Measurements from ENCODE around the gene TRMT1.

TRMT1 gene

GRCh38 chr19:13077240-13077639, 39.3 kb downstream of the TRMT1 start:
- no peak for TF ChIP-seq POLR2AphosphoS5 (IDR thresholded peaks at IDR 0.05; ENCODE audit: low read depth)
- TF ChIP-seq GABPA (IDR thresholded peaks at IDR 0.05; ENCODE audit: low read depth), result no peak
- no peak for TF ChIP-seq CTCF (IDR thresholded peaks at IDR 0.05; ENCODE audit: insufficient read depth, low read length)
- no peak for TF ChIP-seq SPI1 (IDR thresholded peaks at IDR 0.05; ENCODE audit: borderline replicate concordance, low read depth)
- no peak for TF ChIP-seq REST (IDR thresholded peaks at IDR 0.05; ENCODE audit: insufficient replicate concordance, low read depth)
- no peaks in the 10 kb centered on the region for H3K27me3 ChIP-seq (ENCODE audit: insufficient read depth, poor library complexity, severe bottlenecking)
- H3K4me3 ChIP-seq (replicated peaks; ENCODE audit: insufficient read depth, low read length), result no peak overlapping the region
- DNase-seq (ENCODE audit: low read depth in 1 of 2, low spot score in 1 of 2), result no peak
- H3K27ac ChIP-seq (replicated peaks), result no peak overlapping the region

DNA sequence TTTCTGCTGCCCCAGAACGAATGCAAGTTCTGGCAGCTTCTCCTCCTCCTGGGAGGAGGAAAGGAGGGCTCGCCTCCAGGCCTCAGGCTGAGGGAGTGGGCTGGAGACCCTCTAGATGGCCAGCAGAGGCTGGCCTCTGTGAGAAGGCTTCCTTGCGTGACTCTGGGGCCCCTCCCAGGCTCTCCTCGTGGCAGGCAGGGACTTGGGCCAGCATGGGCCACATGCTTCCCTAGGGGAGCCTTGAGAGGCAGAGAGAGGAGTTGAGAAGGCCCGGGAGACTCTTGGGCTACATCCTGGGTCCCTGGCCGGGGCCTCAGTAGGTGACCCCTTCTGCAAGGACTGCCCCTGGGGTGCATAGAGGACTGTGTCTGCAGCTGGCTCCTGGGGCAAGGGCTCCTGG, 39.8 kb downstream of the TRMT1 start:
- TF ChIP-seq REST (IDR thresholded peaks at IDR 0.05; ENCODE audit: insufficient replicate concordance, low read depth) (no peak), GABPA (IDR thresholded peaks at IDR 0.05; ENCODE audit: low read depth) (no peak), POLR2AphosphoS5 (IDR thresholded peaks at IDR 0.05; ENCODE audit: low read depth) (no peak), CTCF (IDR thresholded peaks at IDR 0.05; ENCODE audit: insufficient read depth, low read length) (no peak), SPI1 (IDR thresholded peaks at IDR 0.05; ENCODE audit: borderline replicate concordance, low read depth) (no peak)
- no peak for DNase-seq (ENCODE audit: low read depth in 1 of 2, low spot score in 1 of 2)
- no peaks in the 10 kb centered on the region for H3K27me3 ChIP-seq (ENCODE audit: insufficient read depth, poor library complexity, severe bottlenecking)
- no peak overlapping the region for H3K27ac ChIP-seq (replicated peaks)
- H3K4me3 ChIP-seq (replicated peaks; ENCODE audit: insufficient read depth, low read length), result no peak overlapping the region

GRCh38 chr19:13076320-13076719, 40.2 kb downstream of the TRMT1 start:
- DNase-seq (ENCODE audit: low read depth in 1 of 2, low spot score in 1 of 2), result no peak
- Histone ChIP-seq H3K4me3 (replicated peaks; ENCODE audit: insufficient read depth, low read length) (no peak overlapping the region), H3K27ac (replicated peaks) (no peak overlapping the region), H3K27me3 (ENCODE audit: insufficient read depth, poor library complexity, severe bottlenecking) (no peaks in the 10 kb centered on the region)
- TF ChIP-seq REST (IDR thresholded peaks at IDR 0.05; ENCODE audit: insufficient replicate concordance, low read depth), result no peak
- TF ChIP-seq GABPA (IDR thresholded peaks at IDR 0.05; ENCODE audit: low read depth), result no peak
- TF ChIP-seq CTCF (IDR thresholded peaks at IDR 0.05; ENCODE audit: insufficient read depth, low read length), result no peak

All from HL-60 (cell line).